HG02763 (cell line): ENCODE results near the gene ZNF254.
"Not testable (repeated sequence)": the region's sequence is repeated elsewhere in the genome, so short reads cannot be mapped to it uniquely, and the experiment has no call there.

Experiments used
- ATAC-seq: cut with Tn5 transposase; IDR thresholded peaks from one replicate; pipeline ENCODE4 v1.9.1; 2021; ENCODE audit warnings: mild to moderate bottlenecking, moderate library complexity; ENCODE audit not compliant: unreplicated experiment

Gene ZNF254

DNA sequence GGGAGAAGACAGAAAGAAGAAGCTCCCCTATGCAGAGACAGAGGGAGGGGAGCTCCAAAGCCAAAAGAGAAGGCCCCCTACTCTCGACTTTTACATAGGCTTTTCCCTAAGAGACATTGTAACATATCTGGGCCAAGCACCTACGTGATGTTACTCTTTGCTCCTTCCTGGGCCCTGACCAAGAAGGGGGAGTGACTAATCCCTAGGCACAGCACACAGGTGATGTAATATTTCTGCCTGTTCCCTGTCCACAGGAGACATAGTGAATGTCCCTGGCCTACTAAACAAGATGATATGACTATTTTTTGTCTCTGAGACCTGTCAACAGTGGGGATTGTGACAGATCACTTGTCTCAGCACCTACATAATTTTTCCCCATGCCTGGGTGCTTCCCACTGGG is 15.9 kb upstream of the ZNF254 start:
- no peak for ATAC-seq

DNA sequence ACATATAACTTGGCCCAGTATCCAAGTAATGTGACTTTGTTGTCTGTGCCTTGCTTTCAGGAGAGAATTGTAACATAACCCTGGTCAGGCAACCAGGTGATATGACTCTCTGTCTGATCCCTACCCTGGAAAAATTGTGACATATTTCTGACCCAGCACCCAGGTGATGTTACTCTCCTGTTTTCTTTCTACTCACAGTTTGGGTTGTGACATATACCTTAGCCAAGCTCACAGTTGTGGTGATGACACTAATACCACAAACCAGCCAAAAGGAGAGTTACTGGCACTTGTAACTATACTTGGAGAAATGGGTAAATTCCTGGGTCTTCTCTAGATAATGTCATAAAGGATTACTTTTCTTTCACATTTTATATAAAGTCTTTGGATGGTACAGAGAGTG is 14.3 kb upstream of the ZNF254 start:
- no peak for ATAC-seq

DNA sequence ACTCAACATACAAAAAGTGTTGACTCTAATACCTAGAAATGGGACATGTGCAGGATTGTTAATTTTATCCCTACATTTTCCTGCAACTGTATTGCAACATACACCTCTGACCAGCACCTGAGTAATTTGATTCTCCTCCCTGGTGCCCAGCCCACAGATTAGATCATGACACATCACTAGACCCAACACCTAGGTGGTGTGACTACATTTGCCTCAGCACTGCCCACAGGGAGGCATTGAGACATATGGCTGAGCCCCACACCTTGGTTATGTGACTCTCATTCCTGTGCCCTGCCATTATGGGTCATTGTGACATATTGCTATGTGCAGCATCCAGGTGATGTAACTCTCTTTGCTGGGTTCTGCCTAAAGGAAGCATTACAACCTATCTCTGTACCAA is 13.2 kb upstream of the ZNF254 start:
- ATAC-seq: no peak

DNA sequence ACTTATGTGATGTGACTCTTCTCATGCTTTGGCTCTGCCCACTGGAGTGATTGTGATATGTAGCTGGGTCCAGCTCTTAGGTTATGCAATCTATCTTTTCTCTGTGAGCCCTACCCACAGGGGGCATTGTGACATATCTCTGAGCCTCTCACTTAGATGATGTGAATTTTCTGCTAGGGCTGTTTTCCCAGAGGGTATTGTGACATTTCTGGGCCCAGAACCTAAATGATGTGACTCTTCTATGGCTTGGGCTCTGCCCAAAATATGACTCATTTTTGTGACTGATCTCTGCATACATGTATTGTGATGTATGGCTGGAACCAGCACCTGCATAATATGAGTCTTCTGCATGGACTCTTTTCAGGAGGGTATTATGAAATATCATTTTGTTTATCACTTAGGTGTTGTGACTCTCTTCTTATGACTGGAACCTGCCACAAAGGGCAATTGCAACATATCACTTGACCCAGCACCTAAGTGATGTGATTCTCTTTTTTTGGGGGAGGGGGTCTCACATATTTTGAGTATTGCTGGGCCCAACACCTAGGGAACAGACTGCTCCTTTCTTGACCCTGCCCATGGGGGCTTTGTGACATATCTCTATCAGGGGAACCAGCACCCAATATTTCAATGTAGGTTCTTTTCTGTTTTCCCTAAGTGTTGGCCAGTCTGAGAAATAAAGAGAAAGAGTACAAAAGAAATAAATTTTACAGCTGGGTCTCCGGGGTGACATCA is 12.1 kb upstream of the ZNF254 start:
- no peak for ATAC-seq

DNA sequence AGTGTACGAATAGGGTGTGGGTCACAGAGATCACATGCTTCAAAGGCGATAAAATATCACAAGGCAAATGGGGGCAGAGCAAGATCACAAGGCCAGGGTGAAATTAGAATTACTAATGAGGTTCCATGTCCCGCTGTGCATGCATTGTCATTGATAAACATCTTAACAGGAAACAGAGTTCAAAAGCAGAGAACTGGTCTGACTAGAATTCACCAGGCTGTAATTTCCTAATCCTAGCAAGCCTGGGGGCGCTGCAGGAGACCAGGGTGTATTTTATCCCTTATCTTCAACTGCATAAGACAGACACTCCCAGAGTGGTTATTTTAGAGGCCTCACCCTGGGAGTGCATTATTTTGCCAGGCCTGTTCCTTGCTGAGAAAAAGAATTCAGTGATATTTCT is 11.5 kb upstream of the ZNF254 start:
- not testable (repeated sequence) for ATAC-seq

DNA sequence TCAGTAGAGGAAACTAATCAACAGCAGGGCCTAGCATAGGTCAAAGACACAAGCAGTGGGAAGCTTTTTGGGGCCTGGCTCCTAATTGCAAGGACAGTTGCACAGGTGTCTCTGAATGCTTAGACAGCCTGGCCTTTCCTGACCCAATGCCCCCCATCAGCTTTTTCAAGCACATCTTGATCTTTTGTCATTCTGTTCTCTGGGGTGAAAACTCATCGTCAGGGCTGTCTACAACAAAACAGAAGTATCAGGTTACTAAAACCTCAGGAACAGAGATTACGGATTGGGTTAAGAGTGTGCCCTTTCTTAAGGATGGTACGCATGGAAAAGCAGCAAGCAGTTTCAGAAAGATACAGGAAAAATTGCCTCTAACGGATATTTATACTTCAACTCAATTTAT is 8.3 kb upstream of the ZNF254 start:
- ATAC-seq: no peak

DNA sequence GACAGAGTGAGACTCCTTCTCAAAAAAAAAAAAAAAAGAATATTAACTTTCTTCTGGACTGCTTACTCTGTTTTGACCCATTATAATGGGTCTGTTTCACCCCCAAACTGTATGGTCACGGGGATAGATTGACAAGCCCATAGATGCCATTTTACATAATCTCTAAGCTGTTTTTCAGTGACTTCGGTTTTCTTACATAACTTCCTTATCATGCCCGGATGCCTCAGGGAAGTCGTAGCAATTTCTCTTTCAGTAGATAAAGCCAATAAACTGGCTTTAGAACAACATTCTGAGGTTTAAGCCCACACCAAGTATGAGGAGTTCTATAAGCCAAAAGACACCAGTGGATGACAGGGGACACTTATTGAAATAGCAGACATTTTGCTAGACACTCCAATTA is 5.9 kb upstream of the ZNF254 start:
- ATAC-seq: no peak

DNA sequence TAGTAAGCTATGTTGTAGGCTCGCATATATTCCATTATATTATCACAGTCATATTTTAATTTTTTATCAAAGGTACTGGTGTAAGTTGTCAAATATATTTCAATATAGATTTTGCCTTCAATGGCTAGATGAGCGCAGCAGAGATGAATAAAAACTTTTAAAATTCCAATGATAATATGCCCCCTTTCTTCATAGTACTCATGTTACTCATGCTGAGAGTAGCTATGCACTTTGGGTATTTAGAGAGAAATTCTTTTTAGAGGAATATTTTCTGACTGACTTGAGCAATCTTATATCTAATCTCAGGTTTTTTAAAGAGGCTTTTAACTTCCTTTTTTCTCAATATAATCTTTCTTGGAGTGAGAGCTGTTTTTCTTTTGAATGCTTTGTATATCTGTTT is 11.4 kb downstream of the ZNF254 start:
- no peak for ATAC-seq

DNA sequence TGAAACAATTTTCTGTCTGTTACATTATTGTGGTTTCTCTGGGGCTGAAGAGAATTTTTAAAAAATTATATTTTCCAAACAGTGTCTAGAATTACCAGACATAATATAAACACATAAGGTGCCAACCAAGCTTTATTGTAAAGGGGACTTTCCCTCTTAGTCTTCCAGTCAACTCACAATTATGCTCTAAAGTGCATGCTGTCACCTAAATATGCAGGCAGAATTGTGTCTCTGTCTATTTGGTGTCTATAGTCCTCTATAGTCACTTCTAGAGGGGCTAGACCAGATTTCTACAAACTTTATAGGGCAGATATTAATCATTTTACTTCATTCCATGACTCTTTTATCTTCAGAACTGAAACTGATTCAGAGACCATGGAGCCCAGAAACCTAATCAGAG is 12.8 kb downstream of the ZNF254 start:
- no peak for ATAC-seq

DNA sequence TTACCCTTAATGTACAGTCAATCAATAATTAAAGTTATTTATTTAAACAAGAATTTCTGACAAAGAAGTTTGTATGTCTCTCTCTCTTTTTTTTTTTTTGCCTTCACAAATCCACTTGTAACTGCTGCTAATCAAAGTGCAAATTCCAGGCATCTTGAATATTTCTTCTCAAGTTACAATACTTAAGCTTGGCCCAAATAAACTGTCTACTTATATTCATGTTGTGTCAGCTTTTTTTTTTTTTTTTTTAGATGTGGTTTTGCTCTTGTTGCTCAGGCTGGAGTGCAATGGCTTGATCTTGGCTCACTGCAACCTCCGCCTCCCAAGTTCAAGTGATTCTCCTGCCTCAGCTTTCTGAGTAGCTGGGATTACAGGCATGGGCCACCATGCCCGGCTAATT is 13.6 kb downstream of the ZNF254 start:
- ATAC-seq: not testable (repeated sequence)

DNA sequence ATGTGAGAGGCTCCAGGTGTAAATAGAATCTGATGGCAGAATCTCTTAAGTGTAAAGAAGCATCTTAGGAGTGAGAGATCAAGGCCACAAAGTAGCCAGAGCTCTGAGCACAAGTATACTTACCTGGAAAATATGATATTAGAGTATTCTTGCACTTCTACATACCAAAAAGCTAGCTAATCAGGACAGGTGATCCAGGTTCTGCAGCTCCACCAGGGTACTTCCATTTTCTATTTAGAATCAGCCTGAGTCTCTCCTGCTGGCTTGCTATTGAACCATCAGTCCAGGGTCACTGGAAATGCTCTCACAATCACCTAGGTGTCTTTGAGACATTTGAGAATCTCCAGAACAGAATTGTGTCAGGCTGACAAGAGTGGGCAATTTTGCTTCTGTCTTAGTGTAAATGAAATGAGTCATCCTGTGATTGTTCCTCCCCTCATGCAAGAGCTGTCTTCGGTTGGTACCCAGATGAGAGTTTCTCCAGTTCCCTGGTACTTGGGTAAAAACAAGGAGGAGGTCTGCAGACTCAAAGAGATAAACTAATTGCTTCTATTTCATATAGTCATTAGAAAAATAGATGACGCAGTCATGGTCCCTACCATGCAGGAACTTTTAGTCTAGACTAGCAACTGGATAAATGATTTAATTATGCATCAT is 14.6 kb downstream of the ZNF254 start:
- ATAC-seq: no peak

DNA sequence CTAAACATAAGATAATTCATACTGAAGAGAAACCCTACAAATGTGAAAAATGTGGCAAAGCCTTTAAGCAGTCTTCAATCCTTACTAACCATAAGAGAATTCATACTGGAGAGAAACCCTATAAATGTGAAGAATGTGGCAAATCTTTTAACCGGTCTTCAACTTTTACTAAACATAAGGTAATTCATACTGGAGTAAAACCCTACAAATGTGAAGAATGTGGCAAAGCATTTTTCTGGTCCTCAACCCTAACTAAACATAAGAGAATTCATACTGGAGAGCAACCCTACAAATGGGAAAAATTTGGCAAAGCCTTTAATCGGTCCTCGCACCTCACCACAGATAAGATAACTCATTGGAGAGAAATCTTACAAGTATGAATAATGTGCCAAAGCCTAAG is 40.6 kb downstream of the ZNF254 start:
- no peak for ATAC-seq

DNA sequence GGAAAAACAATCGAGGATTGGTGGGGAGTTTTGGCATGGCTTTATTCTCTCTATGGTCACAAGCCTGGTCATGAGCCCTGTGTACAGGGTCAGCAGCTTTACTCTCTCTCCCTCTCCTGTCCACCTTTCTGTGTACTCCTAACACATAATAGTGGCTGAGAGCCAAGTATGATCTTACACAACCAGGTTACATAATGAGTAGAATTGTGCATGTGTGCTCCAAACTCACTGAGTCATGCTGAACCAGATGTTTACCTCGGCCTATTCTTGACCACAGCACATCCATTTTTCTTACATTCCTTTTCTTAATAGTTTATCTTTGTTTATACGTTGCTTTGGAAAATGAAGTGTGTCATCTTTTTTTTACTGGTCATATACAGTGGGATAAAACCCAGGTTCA is 53.1 kb downstream of the ZNF254 start:
- ATAC-seq: no peak

DNA sequence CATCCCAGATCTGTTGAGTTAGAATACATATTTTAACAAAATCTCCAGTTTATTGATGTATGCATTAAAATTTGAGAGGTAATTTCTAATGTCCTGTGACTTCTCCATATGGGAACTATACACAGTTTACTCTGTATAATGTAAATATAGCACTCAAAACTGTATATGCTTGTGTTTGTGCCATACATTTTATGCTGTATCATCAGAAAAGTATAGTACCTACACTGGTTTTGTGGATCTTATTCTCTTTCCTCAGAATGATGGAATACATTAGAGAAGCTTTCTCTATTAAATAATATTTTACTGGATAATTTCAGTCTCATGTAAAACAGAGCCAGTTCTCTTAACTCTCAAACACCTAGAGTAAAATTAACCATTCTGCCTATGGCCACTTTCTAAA is 53.6 kb downstream of the ZNF254 start:
- no peak for ATAC-seq

DNA sequence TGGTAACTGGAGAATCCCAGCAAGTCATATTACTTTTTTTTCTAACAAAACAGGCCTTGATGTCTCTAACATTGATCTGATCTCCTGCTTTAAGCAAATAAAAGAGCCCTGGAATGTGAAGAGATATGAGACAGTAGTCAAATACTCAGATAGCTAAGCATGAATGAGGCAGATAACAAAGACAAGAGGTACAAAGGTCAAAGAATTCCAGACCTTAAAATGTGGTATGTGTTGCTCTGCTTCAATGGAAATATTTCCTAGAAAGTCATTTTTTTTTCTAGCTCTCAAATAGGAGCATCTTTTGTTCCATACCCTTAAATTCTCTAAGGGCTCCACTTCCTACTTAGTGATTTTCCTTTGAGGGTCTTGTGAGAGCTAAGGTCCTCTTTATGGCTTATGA is 54.6 kb downstream of the ZNF254 start:
- ATAC-seq: no peak

DNA sequence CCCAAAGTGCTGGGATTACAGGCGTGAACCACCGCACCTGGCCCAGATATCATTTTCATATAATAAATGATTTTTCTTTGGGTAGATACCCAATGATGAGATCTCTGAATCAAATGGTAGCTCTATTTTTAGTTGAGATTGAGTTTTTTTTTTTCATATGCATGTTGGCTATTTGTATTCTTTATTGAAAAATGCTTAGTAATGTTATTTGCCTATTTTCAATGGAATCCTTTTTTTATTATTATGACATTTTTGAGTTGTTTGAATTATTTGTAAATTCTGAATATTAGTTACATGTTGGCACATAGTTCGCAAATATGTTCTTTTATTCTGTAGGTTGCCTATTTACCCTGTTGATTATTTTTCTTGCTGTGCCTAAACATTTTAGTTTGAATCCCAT is 55.8 kb downstream of the ZNF254 start:
- no peak for ATAC-seq

DNA sequence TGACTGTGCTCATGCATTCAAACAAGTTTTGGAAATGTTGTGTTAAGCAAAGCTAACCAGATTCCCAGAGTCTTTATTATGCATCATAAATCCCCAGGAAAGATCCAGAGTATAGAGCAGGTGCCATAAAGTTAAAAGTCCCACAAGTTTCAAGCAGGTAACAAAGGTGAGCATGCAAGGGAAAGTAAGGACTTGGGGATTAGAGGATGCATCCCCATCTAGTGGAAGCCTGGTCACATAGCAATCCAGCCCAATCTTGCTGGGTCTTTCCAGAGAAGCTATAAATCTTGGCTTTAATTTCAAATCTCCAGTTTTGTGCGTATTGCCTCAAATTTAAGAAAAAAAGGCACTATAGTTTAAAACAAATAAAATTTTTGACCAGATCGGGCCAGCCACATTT is 72.7 kb downstream of the ZNF254 start:
- no peak for ATAC-seq

DNA sequence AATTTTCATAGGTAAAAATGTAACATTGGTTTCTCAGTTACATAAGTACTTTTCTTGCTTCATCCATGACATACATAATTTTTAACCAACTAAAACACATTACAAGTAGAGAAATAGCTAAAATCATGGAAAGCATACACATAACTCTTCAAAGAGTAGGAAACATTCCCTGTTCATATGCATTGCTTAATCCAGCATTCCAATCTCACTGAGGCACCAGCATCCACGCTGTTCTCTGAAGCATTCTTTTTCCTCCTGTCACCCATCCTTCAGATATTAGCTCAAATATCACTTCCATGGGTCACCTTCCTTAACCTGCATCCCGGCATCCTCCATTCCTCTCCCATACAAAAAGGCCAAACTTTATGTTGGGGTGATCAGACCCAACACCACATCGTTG is 79.1 kb downstream of the ZNF254 start:
- no peak for ATAC-seq

DNA sequence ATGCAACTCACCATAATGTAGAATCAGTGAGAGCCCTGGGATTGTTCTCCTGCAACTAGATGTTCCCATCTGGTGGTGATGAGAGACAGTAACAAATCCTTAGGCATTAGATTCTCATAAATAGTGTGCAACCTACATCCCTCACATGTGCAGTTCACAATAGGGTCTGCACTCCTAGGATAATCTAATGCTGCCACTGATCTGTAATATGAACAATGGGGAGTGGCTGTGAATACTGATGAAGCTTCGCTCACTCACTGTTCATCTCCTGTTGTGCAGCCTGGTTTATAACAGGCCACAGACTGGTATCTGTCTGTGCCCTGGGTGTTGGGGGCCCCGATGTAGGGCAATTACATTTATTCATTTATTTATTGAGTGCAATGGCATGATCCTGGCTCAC is 86.9 kb downstream of the ZNF254 start:
- ATAC-seq: no peak

DNA sequence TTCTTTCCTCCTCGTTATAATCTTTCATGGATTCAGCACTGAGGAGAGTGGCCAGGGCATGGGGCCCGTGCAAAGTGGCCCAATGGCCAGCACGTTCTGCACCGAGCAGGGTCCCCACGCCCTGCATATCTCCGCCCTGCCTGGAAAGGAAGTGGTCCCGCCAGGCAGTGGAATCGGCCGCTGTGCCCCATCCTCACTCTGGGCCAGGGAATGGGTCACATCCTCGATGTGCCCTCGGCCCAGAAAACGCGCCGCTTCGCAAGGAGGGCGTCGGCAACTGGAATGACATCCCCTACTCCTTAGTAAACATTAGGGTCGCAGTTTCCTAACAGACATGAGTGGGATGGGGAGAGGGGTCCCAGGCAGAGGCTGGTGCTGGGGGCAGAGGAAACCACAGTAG is 90.7 kb downstream of the ZNF254 start:
- no peak for ATAC-seq

DNA sequence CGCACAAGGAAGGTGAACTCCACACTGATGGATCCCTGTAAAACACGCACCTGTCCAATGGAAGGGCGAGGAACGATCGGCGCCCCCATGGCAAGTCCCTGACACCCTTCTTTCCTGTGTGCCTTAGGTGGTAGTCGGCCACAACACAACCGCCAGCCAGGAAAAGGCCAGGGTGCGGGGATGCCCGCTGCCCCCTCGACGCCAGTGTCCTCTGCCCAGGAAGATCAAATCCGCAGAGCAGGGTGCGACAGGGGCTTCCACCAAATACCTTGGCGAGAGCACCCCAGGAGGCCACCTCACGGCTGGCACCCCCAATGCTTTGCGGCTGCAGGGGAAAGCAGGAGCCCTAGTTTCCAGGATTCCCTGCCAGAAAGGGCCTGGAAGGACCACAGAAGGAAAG is 91.2 kb downstream of the ZNF254 start:
- ATAC-seq: no peak
